Measurements from ENCODE around the gene PMEPA1.

PMEPA1 gene

GRCh38 chr20:57612436-57612835 lies 97.4 kb downstream of the PMEPA1 start:
- no peak for DNase-seq (ENCODE audit: low spot score)
- in situ Hi-C loops (cut with MboI; ENCODE audit: low pct_unique_long_range_greater_than_20kb, low sequenced_read_pairs, unreplicated experiment): loop anchor here (25.0 kb wide), 1 partner anchor 600 kb away; no protein-coding TSS in a partner anchor
- TF ChIP-seq CTCF (IDR thresholded peaks at IDR 0.05; ENCODE audit: extremely low read depth, insufficient read depth, missing control alignments): no peak

GRCh38 chr20:57611586-57612311 lies 98.1 kb downstream of the PMEPA1 start:
- no peak for TF ChIP-seq CTCF (IDR thresholded peaks at IDR 0.05; ENCODE audit: extremely low read depth, insufficient read depth, missing control alignments)
- no peak for DNase-seq (ENCODE audit: low spot score)
- in situ Hi-C loops (cut with MboI; ENCODE audit: low pct_unique_long_range_greater_than_20kb, low sequenced_read_pairs, unreplicated experiment): loop anchor here (25.0 kb wide), 1 partner anchor 601 kb away; no protein-coding TSS in a partner anchor

- in situ Hi-C loops (cut with MboI; ENCODE audit: low pct_unique_long_range_greater_than_20kb, low sequenced_read_pairs, unreplicated experiment): loop anchor here (25.0 kb wide), 1 partner anchor 602 kb away; no protein-coding TSS in a partner anchor
- DNase-seq (ENCODE audit: low spot score): no peak
- no peak for TF ChIP-seq CTCF (IDR thresholded peaks at IDR 0.05; ENCODE audit: extremely low read depth, insufficient read depth, missing control alignments)
Measured at GRCh38 chr20:57610261-57610952, 99.4 kb downstream of the PMEPA1 start.

- in situ Hi-C loops (cut with MboI; ENCODE audit: low pct_unique_long_range_greater_than_20kb, low sequenced_read_pairs, unreplicated experiment): loop anchor here (25.0 kb wide), 1 partner anchor 602 kb away; no protein-coding TSS in a partner anchor
Measured at GRCh38 chr20:57609842-57610167, 100.0 kb downstream of the PMEPA1 start.

GRCh38 chr20:57609086-57609841 lies 100.6 kb downstream of the PMEPA1 start:
- in situ Hi-C loops (cut with MboI; ENCODE audit: low pct_unique_long_range_greater_than_20kb, low sequenced_read_pairs, unreplicated experiment): loop anchor here (25.0 kb wide), 1 partner anchor 603 kb away; no protein-coding TSS in a partner anchor
- TF ChIP-seq CTCF (IDR thresholded peaks at IDR 0.05; ENCODE audit: extremely low read depth, insufficient read depth, missing control alignments): no peak

More at GRCh38 chr20:57609842-57610167, 100.0 kb downstream of the PMEPA1 start:
- no peak for TF ChIP-seq CTCF (IDR thresholded peaks at IDR 0.05; ENCODE audit: extremely low read depth, insufficient read depth, missing control alignments)
- DNase-seq (ENCODE audit: low spot score): no peak

GRCh38 chr20:57608516-57608915 lies 101.3 kb downstream of the PMEPA1 start:
- no peak for TF ChIP-seq CTCF (IDR thresholded peaks at IDR 0.05; ENCODE audit: extremely low read depth, insufficient read depth, missing control alignments)
- DNase-seq (ENCODE audit: low spot score): no peak
- in situ Hi-C loops (cut with MboI; ENCODE audit: low pct_unique_long_range_greater_than_20kb, low sequenced_read_pairs, unreplicated experiment): loop anchor here (25.0 kb wide), 1 partner anchor 604 kb away; no protein-coding TSS in a partner anchor

More at GRCh38 chr20:57609086-57609841, 100.6 kb downstream of the PMEPA1 start:
- DNase-seq (ENCODE audit: low spot score): no peak

Data from GM13977 (cell line).